CD4-positive, alpha-beta T cell (primary cell): Measurements from ENCODE around the gene GPRC5B. TPM values are rescaled to one million over a fixed set of nuclear protein-coding genes. Genes with fewer than 3 reads are reported as not detected.
A peak's percentile ranks its signal among the peaks of the same experiment; 100 is the strongest.

Experiments used
- ATAC-seq: fragments of 200-7000 bp; cut with Tn5 transposase; one replicate; pipeline ENCODE4 v1.10.0; 2022; ENCODE audit warnings: mild to moderate bottlenecking; ENCODE audit not compliant: poor library complexity
- CTCF ChIA-PET: fragments of 350-600 bp; sonication (Branson Sonifier 250); formaldehyde crosslinking; loops from one replicate; lab custom pipeline; 2021; ENCODE audit warnings: antibody characterized with exemption, inconsistent platforms; lab: Charles Lee
- POLR2A ChIA-PET: fragments of 350-600 bp; sonication (Branson Sonifier 250); formaldehyde crosslinking; loops from one replicate; lab custom pipeline; 2021; ENCODE audit warnings: antibody characterized with exemption, inconsistent platforms; lab: Charles Lee
- DNase-seq, 14 experiments: peaks; one replicate each; pipeline ENCODE4 v3.0.0-alpha.2; 2013 to 2020; ENCODE audit warnings: mixed read lengths in 2 of 14
- H3K27ac ChIP-seq, 2 donors: one replicate each; pipeline versions ENCODE4 v1.5.1 to v1.7.0; 2013; ENCODE audit warnings: low read length in 2 of 2, low read depth in 1 of 2, mild to moderate bottlenecking in 1 of 2
- H3K27me3 ChIP-seq, 2 experiments: 1 replicate in 1 of 2; 2 replicates in 1 of 2; pipeline versions ENCODE4 v1.6.1 to v1.7.0; 2013; ENCODE audit warnings: low read length in 2 of 2, control low read depth in 1 of 2, mild to moderate bottlenecking in 1 of 2, moderate library complexity in 1 of 2; ENCODE audit not compliant: insufficient read depth in 2 of 2, control insufficient read depth in 1 of 2
- H3K36me3 ChIP-seq: one replicate; pipeline ENCODE4 v1.6.1; 2013; ENCODE audit warnings: low read length, control low read depth; ENCODE audit not compliant: insufficient read depth
- H3K4me1 ChIP-seq: one replicate; pipeline ENCODE4 v1.6.1; 2013; ENCODE audit warnings: low read length, control low read depth; ENCODE audit not compliant: insufficient read depth
- H3K4me3 ChIP-seq: one replicate; pipeline ENCODE4 v1.5.1; 2013; ENCODE audit warnings: mild to moderate bottlenecking, low read length, moderate library complexity
- H3K9me3 ChIP-seq, 2 experiments: 1 replicate in 1 of 2; 2 replicates in 1 of 2; pipeline versions ENCODE4 v1.6.1 to v1.7.0; 2013; ENCODE audit warnings: low read length in 2 of 2, mild to moderate bottlenecking in 2 of 2, control low read depth in 1 of 2, moderate library complexity in 1 of 2; ENCODE audit not compliant: control insufficient read depth in 1 of 2, insufficient read depth in 1 of 2
- H3K27ac Mint-ChIP-seq: one replicate; pipeline ENCODE4 v1.8.0; 2020; ENCODE audit warnings: mixed read lengths
- H3K27me3 Mint-ChIP-seq: one replicate; pipeline ENCODE4 v1.8.0; 2021; ENCODE audit warnings: mixed read lengths
- H3K36me3 Mint-ChIP-seq: one replicate; pipeline ENCODE4 v1.8.0; 2021; ENCODE audit warnings: low read depth, mixed read lengths
- H3K4me1 Mint-ChIP-seq: one replicate; pipeline ENCODE4 v1.8.0; 2021; ENCODE audit warnings: low read depth, mixed read lengths
- H3K4me3 Mint-ChIP-seq: one replicate; pipeline ENCODE4 v1.8.0; 2020; ENCODE audit warnings: mild to moderate bottlenecking, mixed read lengths
- H3K9me3 Mint-ChIP-seq: one replicate; pipeline ENCODE4 v1.8.0; 2020; ENCODE audit warnings: mixed read lengths
- intact Hi-C, 2 experiments: fragments of 100-400 bp; cut with DNase I in 1 of 2; cut with micrococcal nuclease in 1 of 2; formaldehyde crosslinking; loops; one replicate each; pipeline versions ENCODE4 v1.15.1 to v1.9.0; 2023 to 2025; cut with DNase I, micrococcal nuclease
- total RNA-seq, 174 experiments: library from RNA in 2 of 174; stranded (reverse) in 2 of 174; gene quantifications; one replicate each; pipeline ENCODE4 v1.2.3 and lab custom pipeline; 2021 to 2026
- TF ChIP-seq, protein P1 (sequence below): fragments of 200-600 bp; IDR thresholded peaks from one replicate; pipeline ENCODE4 v1.8.0; 2022; ENCODE audit warnings: antibody characterized with exemption, mild to moderate bottlenecking

The GPRC5B gene
- total RNA-seq, 2 experiments from 2014 or later = 0.47 to 0.75 TPM

DNA sequence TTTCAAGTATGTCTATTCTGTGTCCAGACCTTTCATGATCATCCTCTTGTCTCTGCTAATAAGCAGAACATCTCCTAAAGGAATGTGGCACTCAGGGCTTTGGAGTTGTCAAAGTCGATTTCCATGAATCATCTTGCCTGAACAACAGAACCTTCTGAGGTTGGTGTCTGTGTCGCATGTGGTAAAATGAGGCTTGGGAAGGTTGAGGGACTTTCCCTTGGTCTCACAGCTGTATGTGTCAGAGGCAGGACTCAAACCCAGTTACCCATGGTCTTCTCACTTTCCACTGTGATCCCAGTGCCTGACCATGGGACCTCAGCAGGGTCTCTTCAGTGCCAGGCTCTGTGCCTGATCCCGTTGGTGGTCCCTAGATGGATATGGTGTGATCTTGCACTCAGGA lies 4.2 kb upstream of the GPRC5B start:
- H3K4me1 Mint-ChIP-seq = peaks cover 21% of the 10 kb centered on the region
- intact Hi-C loops = loop anchor here (5.0 kb wide), 3 partner anchors 307 to 822 kb away; partner anchors contain the start of gene COQ7 (in 1 of the 2)
- no peaks in the 10 kb centered on the region for H3K36me3 Mint-ChIP-seq
- peaks cover 26% of the 10 kb centered on the region for H3K4me1 ChIP-seq
- peaks cover 16% of the 10 kb centered on the region for H3K27me3 Mint-ChIP-seq
- H3K4me3 ChIP-seq = no peak overlapping the region
- peaks cover 0 to 9% of the 10 kb centered on the region in 2 experiments for H3K9me3 ChIP-seq
- H3K36me3 ChIP-seq = no peaks in the 10 kb centered on the region
- peaks cover 13 to 18% of the 10 kb centered on the region in 2 experiments for H3K27me3 ChIP-seq
- no peak overlapping the region for H3K4me3 Mint-ChIP-seq
- ATAC-seq = no peak
- H3K27ac Mint-ChIP-seq = no peak overlapping the region
- ChIA-PET CTCF (interaction anchor here (0.9 to 6.3 kb wide), 2 partner anchors 18 to 305 kb away, joined by 3 to 27 read pairs; no protein-coding TSS in a partner anchor), POLR2A (no interaction called here)
- TF ChIP-seq, protein P1, sequence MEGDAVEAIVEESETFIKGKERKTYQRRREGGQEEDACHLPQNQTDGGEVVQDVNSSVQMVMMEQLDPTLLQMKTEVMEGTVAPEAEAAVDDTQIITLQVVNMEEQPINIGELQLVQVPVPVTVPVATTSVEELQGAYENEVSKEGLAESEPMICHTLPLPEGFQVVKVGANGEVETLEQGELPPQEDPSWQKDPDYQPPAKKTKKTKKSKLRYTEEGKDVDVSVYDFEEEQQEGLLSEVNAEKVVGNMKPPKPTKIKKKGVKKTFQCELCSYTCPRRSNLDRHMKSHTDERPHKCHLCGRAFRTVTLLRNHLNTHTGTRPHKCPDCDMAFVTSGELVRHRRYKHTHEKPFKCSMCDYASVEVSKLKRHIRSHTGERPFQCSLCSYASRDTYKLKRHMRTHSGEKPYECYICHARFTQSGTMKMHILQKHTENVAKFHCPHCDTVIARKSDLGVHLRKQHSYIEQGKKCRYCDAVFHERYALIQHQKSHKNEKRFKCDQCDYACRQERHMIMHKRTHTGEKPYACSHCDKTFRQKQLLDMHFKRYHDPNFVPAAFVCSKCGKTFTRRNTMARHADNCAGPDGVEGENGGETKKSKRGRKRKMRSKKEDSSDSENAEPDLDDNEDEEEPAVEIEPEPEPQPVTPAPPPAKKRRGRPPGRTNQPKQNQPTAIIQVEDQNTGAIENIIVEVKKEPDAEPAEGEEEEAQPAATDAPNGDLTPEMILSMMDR = no peak
- no peak overlapping the region for H3K27ac ChIP-seq
- no peaks in the 10 kb centered on the region for H3K9me3 Mint-ChIP-seq
- DNase-seq = no peak

DNA sequence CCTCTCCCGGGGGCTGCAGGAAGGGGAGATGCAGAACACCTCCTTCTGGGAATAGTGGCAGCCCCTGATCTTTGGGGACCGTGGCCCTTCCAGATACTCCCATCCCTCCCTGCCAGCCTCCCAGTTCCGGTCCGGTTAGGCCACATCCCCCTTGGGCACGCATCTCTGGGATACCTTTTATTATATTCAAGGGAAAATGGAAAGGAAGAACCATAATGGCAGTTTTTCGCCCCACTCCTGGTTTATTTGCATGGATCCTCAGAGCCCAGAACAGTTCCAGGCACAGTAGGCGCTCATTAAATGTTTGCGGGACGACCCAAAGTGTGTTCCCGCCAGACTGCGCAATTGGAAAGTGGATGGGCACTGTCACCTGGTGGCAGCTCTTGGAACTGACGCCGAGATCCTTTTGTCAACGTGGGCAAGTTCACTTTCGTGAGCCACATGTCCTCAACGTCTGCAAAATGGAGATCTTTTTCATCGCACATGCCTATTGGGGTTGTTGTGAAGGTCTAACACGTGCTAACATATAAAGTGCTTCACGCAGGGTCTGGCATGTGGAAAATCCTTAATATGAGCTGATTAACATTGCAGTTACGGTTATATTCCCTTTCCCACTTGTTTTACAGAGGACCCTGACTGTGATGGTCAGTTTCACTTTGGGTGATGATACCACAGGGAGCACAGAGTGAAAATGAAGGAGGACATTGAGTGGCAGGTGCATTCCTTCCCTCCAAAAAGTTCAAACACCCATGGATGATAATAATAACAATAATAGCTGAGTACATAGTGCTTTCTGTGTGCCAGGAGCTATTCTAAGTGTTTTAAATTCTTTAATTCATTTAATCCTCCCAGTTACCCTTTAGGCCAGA lies 1.7 kb upstream of the GPRC5B start:
- H3K4me1 Mint-ChIP-seq = peaks cover 29% of the 10 kb centered on the region
- ChIA-PET POLR2A (interaction anchor here (1.1 to 1.8 kb wide), 3 partner anchors 285 to 330 kb away, joined by 3 to 10 read pairs (median 5); partner anchors contain the start of gene VPS35L), CTCF (interaction anchor here (0.7 to 6.3 kb wide), 14 partner anchors 13 to 800 kb away, joined by 3 to 28 read pairs (median 4); partner anchors contain the start of gene VPS35L)
- H3K36me3 Mint-ChIP-seq = no peaks in the 10 kb centered on the region
- H3K27me3 Mint-ChIP-seq = peaks cover 33% of the 10 kb centered on the region
- TF ChIP-seq, protein P1 = peak; percentile 99
- H3K36me3 ChIP-seq = no peaks in the 10 kb centered on the region
- no peak overlapping the region for H3K27ac ChIP-seq
- H3K9me3 ChIP-seq = peaks cover 0 to 9% of the 10 kb centered on the region in 2 experiments
- peak overlapping the region; percentile 22 for H3K27ac Mint-ChIP-seq
- intact Hi-C loops = loop anchor here (1.0 to 5.0 kb wide), 7 partner anchors 168 to 819 kb away; partner anchors contain the start of genes COQ7 (in 1 of the 2), IQCK (in 1 of the 2) and KNOP1 (in 1 of the 2)
- H3K9me3 Mint-ChIP-seq = no peaks in the 10 kb centered on the region
- peak; percentile 69 for ATAC-seq
- peak overlapping the region; percentile 91 for H3K4me3 Mint-ChIP-seq
- H3K4me3 ChIP-seq = peak overlapping the region; percentile 69
- peaks cover 34% of the 10 kb centered on the region for H3K4me1 ChIP-seq
- DNase-seq = peak; percentile 67 to 90 (median 79)
- H3K27me3 ChIP-seq = peaks cover 32 to 35% of the 10 kb centered on the region in 2 experiments

DNA sequence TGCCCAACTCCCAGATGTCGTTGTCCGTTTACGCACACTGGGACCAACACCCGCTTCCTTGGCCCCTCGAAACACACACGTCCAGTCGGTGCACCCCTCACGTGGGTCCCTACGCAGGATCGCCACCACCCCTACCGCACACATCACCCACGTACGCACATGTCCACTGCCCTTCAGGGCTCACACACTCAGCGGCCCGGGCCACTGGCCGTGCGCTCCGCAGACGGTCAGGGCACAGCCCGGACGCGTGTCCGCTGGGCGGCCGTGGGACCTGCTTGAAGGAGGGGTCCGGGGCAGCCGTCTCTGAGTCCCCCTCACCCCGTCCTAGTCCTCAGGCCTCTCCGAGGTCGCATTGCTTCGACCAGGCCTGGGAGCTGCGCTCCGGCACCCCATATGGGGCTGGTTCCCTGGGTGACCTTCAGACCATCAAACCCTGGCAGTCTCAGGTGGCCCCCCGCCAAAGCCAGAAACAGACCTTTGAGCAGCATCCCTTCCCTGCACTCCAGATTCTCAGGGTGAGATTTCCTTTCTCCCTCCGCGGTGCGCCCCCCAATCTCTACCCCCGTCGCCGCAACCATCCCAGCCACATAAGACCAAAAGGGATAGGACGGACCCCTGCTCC lies 914 bp upstream of the GPRC5B start:
- peaks cover 29% of the 10 kb centered on the region for H3K4me1 Mint-ChIP-seq
- no peaks in the 10 kb centered on the region for H3K9me3 Mint-ChIP-seq
- CTCF ChIA-PET = interaction anchor here (1.0 to 6.3 kb wide), 12 partner anchors 13 to 799 kb away, joined by 3 to 28 read pairs (median 6); partner anchors contain the start of gene VPS35L
- H3K27me3 ChIP-seq = peaks cover 32 to 35% of the 10 kb centered on the region in 2 experiments
- H3K4me1 ChIP-seq = peaks cover 34% of the 10 kb centered on the region
- DNase-seq = peak in 3 of 14 experiments; percentile 8 to 24 (median 13)
- POLR2A ChIA-PET = interaction anchor here (1.1 to 1.8 kb wide), 3 partner anchors 205 to 302 kb away, joined by 3 to 5 read pairs (median 3); no protein-coding TSS in a partner anchor
- TF ChIP-seq, protein P1 = no peak
- H3K36me3 ChIP-seq = no peaks in the 10 kb centered on the region
- intact Hi-C loops = loop anchor here (1.0 to 5.0 kb wide), 8 partner anchors 167 to 818 kb away; partner anchors contain the start of genes COQ7 (in 1 of the 2), IQCK (in 1 of the 2) and KNOP1 (in 1 of the 2)
- peaks cover 0 to 9% of the 10 kb centered on the region in 2 experiments for H3K9me3 ChIP-seq
- peak overlapping the region; percentile 38 for H3K27ac Mint-ChIP-seq
- no peaks in the 10 kb centered on the region for H3K36me3 Mint-ChIP-seq
- peak overlapping the region; percentile 69 for H3K4me3 ChIP-seq
- no peak overlapping the region for H3K27ac ChIP-seq
- peak overlapping the region; percentile 91 for H3K4me3 Mint-ChIP-seq
- H3K27me3 Mint-ChIP-seq = peaks cover 33% of the 10 kb centered on the region
- ATAC-seq = no peak
